A673 (cell line): Measurements from ENCODE around the gene WFDC6. TPM values are rescaled to one million over a fixed set of nuclear protein-coding genes. Genes with fewer than 3 reads are reported as not detected.

Source experiments
- BruUV-seq: library from RNA; stranded (reverse); fragments of 400-500 nt; replicated peaks from 2 replicates; lab custom pipeline; 2021; lab: Mats Ljungman, UMichigan
- CTCF ChIA-PET: fragments of 300-600 bp; sonication (Branson Sonifier 250); formaldehyde crosslinking; loops from one replicate; lab custom pipeline; 2022; ENCODE audit warnings: antibody characterized with exemption; lab: Charles Lee
- POLR2A ChIA-PET: fragments of 300-600 bp; sonication (Branson Sonifier 250); formaldehyde crosslinking; loops from one replicate; lab custom pipeline; 2022; ENCODE audit warnings: antibody characterized with exemption; ENCODE audit not compliant: low non-redundant PET; lab: Charles Lee
- DNase-seq: peaks from one replicate; pipeline ENCODE4 v3.0.0-alpha.2; 2015; ENCODE audit warnings: low spot score
- H3K27ac ChIP-seq: fragments of 200-600 bp; sonication (generic); 2 replicates; pipeline ENCODE4 v1.5.1; 2016; ENCODE audit warnings: mixed run types, low read depth, mild to moderate bottlenecking, mixed read lengths, antibody characterized with exemption, low read length; ENCODE audit not compliant: poor library complexity, severe bottlenecking
- H3K27me3 ChIP-seq: fragments of 200-600 bp; sonication (generic); replicated peaks from 2 replicates; pipeline ENCODE4 v1.6.1; 2017; ENCODE audit warnings: mixed run types, low read depth, mild to moderate bottlenecking, mixed read lengths, antibody characterized with exemption, low read length; ENCODE audit not compliant: insufficient read depth, poor library complexity
- H3K36me3 ChIP-seq: fragments of 200-600 bp; sonication (generic); 2 replicates; pipeline ENCODE4 v1.6.1; 2016; ENCODE audit warnings: mixed run types, mild to moderate bottlenecking, mixed read lengths, antibody characterized with exemption, low read length; ENCODE audit not compliant: insufficient read depth, poor library complexity, severe bottlenecking
- H3K4me1 ChIP-seq: fragments of 200-600 bp; sonication (generic); 2 replicates; pipeline ENCODE4 v1.6.1; 2017; ENCODE audit warnings: mixed run types, mild to moderate bottlenecking, mixed read lengths, antibody characterized with exemption, low read length; ENCODE audit not compliant: insufficient read depth, poor library complexity, severe bottlenecking
- H3K4me3 ChIP-seq: fragments of 200-600 bp; sonication (generic); 2 replicates; pipeline ENCODE4 v1.5.1; 2016; ENCODE audit warnings: low read depth, mixed run types, mild to moderate bottlenecking, mixed read lengths, low read length; ENCODE audit not compliant: poor library complexity, severe bottlenecking
- H3K9me3 ChIP-seq: fragments of 200-600 bp; sonication (generic); 2 replicates; pipeline ENCODE4 v1.6.1; 2016; ENCODE audit warnings: mixed run types, low read depth, mild to moderate bottlenecking, mixed read lengths, antibody characterized with exemption, low read length; ENCODE audit not compliant: poor library complexity, severe bottlenecking
- CTCF ChIP-seq: fragments of 300-800, 200-600 bp; sonication (generic); conservative IDR thresholded peaks from 2 replicates; pipeline ENCODE4 v1.5.1; 2017; ENCODE audit warnings: low read depth, mild to moderate bottlenecking, antibody characterized with exemption, low read length, moderate library complexity, mixed read lengths
- EZH2 ChIP-seq: fragments of 200-600 bp; sonication (generic); IDR thresholded peaks from 2 replicates; pipeline ENCODE4 v1.6.1; 2017; ENCODE audit warnings: borderline replicate concordance, low read depth, mild to moderate bottlenecking, mixed read lengths, antibody characterized with exemption, low read length; ENCODE audit not compliant: poor library complexity, severe bottlenecking
- intact Hi-C: fragments of 100-400 bp; cut with micrococcal nuclease; formaldehyde crosslinking; loops from one replicate; pipeline ENCODE4 v1.10.0; 2022; ENCODE audit not compliant: unreplicated experiment
- total RNA-seq: library from RNA; stranded (reverse); gene quantifications from 2 replicates; pipeline ENCODE4 v1.2.3, GENCODE V29; 2021

Gene WFDC6
- total RNA-seq, 1 experiment from 2014 or later: not detected

- ChIA-PET CTCF (no interaction called here), POLR2A (no interaction called here)
- Histone ChIP-seq H3K4me3 (no peak overlapping the region), H3K9me3 (no peaks in the 10 kb centered on the region), H3K36me3 (no peaks in the 10 kb centered on the region), H3K4me1 (no peaks in the 10 kb centered on the region), H3K27ac (no peak overlapping the region), H3K27me3 (peaks cover 28% of the 10 kb centered on the region)
- no peak for DNase-seq
- BruUV-seq: no TSS peak
- intact Hi-C loops: no loop called here
- no peak for TF ChIP-seq EZH2
- TF ChIP-seq CTCF: no peak
Observed at GRCh38 chr20:45495501-45495941, 43.8 kb downstream of the WFDC6 start.

GRCh38 chr20:45489083-45489531, 50.2 kb downstream of the WFDC6 start:
- Histone ChIP-seq H3K27me3 (peaks cover 5% of the 10 kb centered on the region), H3K4me3 (no peak overlapping the region), H3K36me3 (no peaks in the 10 kb centered on the region), H3K9me3 (no peaks in the 10 kb centered on the region), H3K4me1 (no peaks in the 10 kb centered on the region), H3K27ac (no peak overlapping the region)
- BruUV-seq: no TSS peak
- ChIA-PET CTCF (no interaction called here), POLR2A (no interaction called here)
- TF ChIP-seq EZH2: no peak
- intact Hi-C loops: no loop called here
- no peak for DNase-seq

- peaks cover 5% of the 10 kb centered on the region for H3K27me3 ChIP-seq
- H3K9me3 ChIP-seq: no peaks in the 10 kb centered on the region
- no peak for TF ChIP-seq EZH2
- peak; percentile 41 for TF ChIP-seq CTCF
- POLR2A ChIA-PET: no interaction called here
- H3K4me3 ChIP-seq: no peak overlapping the region
- intact Hi-C loops: no loop called here
- no peaks in the 10 kb centered on the region for H3K4me1 ChIP-seq
- CTCF ChIA-PET: interaction anchor here (0.5 to 0.6 kb wide), 2 partner anchors 125 to 168 kb away, joined by 3 to 8 read pairs; no protein-coding TSS in a partner anchor
- peak; percentile 10 for DNase-seq
- no peak overlapping the region for H3K27ac ChIP-seq
- H3K36me3 ChIP-seq: no peaks in the 10 kb centered on the region
- no TSS peak for BruUV-seq
Observed at GRCh38 chr20:45487231-45487635, 52.0 kb downstream of the WFDC6 start.

GRCh38 chr20:45485388-45485787, 53.9 kb downstream of the WFDC6 start:
- Histone ChIP-seq H3K4me3 (no peak overlapping the region), H3K4me1 (no peaks in the 10 kb centered on the region), H3K27ac (no peak overlapping the region), H3K9me3 (no peaks in the 10 kb centered on the region), H3K36me3 (no peaks in the 10 kb centered on the region), H3K27me3 (peaks cover 5% of the 10 kb centered on the region)
- DNase-seq: no peak
- intact Hi-C loops: no loop called here
- POLR2A ChIA-PET: no interaction called here
- CTCF ChIA-PET: interaction anchor here (0.6 kb wide), 1 partner anchor 113 kb away, joined by 3 read pairs; no protein-coding TSS in a partner anchor
- BruUV-seq: no TSS peak
- no peak for TF ChIP-seq EZH2
